ENCODE results near the gene DGKQ.

The DGKQ gene, protein sequence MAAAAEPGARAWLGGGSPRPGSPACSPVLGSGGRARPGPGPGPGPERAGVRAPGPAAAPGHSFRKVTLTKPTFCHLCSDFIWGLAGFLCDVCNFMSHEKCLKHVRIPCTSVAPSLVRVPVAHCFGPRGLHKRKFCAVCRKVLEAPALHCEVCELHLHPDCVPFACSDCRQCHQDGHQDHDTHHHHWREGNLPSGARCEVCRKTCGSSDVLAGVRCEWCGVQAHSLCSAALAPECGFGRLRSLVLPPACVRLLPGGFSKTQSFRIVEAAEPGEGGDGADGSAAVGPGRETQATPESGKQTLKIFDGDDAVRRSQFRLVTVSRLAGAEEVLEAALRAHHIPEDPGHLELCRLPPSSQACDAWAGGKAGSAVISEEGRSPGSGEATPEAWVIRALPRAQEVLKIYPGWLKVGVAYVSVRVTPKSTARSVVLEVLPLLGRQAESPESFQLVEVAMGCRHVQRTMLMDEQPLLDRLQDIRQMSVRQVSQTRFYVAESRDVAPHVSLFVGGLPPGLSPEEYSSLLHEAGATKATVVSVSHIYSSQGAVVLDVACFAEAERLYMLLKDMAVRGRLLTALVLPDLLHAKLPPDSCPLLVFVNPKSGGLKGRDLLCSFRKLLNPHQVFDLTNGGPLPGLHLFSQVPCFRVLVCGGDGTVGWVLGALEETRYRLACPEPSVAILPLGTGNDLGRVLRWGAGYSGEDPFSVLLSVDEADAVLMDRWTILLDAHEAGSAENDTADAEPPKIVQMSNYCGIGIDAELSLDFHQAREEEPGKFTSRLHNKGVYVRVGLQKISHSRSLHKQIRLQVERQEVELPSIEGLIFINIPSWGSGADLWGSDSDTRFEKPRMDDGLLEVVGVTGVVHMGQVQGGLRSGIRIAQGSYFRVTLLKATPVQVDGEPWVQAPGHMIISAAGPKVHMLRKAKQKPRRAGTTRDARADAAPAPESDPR

DNA sequence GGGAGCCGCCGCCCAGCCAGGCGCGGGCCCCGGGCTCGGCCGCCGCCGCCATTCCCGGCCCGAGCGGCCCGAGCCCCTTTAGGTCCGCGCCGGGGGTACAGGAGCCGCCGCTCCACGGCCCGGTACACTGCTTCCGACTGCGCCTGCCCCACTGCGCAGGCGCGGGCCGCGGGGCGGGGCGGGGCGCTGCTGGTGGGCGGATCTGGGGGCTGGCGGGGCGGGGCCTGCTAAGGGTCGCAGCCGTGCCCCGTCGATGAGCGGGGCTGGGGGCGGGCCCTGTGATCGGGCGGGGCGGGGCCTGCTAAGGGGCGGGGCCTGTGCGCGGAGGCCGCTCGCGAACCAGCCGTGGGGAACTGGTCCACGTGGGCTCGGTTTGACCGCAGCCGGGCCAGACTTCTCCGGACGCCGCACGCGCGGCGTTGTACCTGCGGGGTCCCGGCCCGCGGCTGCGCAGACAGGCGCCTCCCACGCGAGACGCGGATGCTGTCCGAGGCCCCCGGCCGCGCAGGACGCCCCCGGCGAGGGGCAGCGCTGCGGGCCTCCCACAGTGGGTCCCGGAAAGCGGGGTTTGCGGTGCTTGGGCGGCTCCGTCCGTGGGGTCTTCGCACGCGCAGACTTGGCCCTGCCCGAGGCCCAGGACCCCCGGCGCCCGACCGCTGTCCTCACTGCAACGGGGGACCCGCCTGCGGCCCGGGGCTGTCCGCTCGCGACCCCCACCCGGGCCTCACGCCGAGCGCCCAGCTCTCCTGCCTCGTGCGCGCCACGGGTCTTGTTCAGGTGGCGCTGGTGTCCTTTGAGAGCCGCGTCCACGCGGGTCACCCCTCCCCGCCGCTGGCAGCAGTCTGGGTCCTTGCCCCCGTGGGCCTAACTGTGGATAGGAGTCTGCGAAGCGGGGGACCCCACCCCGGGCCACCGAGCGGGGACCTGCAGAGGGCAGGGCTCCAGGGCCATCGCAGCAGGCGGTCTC is at the start of gene DGKQ:
TSS of gene DGKQ (minus strand) at position 139 of the 967 bp plus-strand sequence. CDS start at position 52, 87 bp downstream.
- peak; percentile 93 for DNase-seq

DNA sequence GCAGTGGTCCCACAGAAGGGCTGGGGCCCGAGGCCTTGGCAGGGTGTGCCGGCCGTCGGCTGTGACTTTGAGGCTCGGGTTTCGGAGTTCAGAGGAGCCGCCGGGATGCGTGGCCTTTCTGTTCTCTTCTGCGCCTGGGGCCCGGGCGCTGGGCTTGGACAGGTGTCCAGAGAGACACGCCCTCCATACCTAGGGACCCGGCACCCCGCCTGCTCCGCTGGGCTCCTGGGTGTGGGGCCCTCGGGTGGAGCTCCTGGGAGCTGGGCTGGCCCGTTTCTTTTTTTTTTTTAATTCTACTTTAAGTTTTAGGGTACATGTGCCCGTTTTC is 49.3 kb upstream of the DGKQ start:
- DNase-seq, result no peak

DNA sequence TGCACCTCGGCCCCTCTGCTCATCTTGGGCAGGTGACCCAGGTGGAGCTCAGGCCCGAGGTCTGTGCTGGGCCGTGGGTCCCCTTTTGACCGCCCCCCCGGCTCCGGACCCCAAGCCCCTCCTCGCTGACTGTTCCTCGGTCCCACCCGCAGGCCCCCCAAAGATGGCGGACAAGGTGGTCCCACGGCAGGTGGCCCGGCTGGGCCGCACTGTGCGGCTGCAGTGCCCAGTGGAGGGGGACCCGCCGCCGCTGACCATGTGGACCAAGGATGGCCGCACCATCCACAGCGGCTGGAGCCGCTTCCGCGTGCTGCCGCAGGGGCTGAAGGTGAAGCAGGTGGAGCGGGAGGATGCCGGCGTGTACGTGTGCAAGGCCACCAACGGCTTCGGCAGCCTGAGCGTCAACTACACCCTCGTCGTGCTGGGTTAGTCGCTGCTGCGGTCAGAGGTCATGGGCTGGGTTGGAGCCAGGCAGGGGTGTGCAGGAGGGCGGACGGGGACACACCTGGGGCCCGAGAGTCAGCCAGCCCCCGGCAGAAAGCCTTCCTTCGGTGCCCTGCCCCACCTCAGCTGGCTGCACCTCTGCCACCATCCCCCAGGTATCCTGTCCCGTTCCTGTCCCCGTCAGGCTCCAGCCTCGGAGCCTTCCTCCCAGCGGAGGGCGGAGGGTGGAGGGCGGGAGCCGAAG is 48.8 kb upstream of the DGKQ start:
- DNase-seq, result no peak

DNA sequence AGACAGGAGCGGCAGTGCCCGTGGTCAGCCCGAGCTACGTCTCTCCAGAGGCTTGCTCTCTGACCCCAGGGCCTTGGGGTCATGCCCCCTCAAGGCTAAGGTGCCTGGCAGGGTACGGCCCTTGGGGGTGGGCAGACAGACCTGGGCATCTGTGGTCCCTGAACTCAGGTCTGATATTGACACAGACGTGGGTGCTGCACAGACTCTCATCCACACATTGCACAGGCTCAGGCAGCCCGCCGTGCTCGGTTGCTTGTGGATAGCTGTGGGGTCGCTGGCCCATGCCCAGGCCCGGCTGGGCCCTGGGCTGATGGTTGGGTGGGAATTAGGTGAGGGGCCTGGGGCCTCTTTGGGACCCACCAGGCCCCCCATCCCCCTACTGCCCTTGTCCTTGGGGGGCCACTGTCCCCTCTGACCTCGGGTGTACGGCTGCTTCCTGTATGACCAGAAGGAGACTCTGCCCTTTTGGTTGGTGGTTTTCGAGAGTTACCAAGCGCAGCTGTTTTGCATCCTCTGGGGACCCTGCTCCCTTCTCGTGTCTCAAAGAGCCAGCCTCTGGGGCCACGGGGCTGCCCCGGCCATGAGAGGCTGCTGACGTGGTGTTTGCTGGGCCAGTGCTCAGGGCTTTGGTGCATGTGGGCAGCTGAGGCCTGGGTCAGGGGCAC is 48.1 kb upstream of the DGKQ start:
- DNase-seq, result no peak

DNA sequence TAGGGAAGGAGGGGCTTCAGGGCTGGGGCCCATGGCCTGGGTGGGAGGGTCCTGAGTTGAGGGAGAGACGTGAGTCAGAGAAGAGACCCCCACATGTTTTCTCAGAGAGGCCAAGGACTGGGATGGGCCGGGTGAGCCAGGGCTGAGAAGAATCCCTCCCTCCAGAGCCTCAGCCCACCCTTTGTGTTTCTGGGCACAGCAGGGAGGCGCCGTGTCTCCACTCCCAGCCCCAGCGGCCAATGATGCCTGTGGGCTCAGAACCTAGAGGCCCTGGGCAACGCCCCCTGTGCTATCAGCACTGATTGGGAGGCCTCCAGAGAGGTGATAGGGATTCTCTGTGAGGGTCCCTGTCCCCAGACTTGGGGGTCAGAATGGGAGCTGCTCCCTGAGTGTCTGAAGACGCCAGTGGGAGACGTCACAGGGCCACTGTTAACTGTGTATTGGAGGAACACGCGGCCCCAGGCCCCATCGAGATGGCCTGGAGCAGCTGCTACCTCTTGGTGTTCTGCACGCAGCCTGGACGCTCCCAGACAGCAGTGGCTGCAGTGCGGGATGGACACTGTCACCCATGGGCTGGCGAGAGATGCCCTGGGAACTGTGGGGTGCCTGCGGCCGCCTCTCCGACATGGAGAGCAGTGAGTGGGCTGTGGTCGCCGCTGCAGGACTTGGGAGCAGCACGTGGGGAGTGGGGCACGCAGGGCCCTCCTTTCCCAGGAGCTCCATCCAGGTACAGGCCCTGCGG is 46.5 kb upstream of the DGKQ start:
- DNase-seq, result no peak

DNA sequence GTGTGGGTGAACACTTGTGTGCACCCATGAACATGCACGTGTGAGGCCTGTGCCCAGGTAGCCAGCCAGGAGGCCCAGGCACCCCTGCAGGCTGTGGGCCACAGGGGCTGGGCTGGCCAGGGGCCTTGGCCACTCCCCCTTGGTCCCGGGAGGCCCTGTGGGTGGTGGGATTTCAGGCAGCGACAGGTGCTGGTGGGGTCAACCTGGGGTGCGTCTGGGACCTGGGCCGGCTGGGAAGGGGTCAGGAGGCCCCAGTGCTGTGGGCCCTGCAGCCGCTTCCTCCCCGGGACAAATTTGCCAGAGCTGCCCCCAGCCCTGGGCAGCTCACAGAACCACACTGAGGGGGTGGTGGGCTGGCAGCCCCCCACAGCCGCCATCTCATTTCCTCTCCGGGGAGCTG is 46.0 kb upstream of the DGKQ start:
- DNase-seq, result no peak

DNA sequence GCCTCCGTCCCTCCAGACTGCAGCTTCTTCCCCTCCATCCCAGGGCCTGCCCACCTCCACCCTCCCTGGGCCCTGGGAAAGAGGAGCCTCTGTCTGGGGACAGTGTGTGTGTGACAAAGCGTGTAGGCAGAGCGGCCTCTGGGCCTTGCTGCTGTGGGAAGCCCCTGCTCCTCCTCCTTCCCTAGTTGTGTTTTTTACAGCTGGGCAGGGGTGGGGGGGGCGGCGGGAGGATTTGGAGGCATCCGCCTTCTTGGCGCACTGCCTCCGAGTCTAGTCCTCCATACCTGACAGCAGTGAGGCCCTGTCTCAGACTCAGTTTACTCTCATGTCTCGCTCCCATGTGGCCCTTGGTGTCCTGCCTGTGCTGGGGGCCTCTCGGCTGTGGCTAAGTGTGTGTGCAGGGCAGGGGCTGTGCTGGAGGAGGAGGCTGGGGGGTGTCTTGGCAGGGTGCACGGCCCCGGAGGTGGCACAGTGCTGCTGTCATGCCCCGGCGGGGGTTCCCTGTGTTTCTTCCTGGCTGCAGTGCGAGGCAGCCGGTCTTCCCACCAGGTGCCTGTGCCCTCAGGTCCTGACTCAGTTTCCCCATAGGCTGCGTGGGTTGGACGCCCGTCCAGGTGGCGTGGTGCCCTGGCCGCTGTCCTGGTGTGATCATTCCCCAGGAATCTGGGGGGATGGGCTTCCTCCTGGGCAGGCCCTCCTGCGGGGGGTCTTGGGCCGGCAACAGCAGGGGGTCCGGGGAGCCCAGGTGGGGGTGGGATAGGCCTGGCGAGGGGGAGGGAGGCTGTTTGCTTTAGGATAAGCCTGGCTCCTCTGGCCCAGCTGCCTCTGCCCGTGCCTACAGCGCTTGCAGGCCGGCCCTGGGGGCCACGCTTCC is 45.0 kb upstream of the DGKQ start:
- DNase-seq, result no peak

DNA sequence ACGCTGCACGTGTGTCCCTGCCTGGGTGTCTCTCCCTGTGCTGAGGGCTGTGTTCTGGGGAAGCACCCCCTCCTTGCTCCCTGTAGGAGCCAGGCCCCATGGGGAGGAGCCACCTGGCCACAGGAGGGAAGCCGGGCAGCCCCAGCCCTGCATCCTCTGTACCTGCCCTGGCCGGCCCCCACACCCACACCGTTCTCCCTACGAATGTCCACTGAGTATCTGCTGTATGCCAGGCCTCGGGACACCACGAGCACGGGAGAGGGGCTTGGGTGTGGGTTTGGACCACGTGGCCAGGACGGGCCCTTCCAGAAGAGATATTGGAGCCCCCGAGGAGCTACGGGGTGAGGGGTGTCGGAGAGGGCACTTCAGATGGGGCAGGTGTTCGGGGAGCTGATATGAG is 44.3 kb upstream of the DGKQ start:
- no peak for DNase-seq

DNA sequence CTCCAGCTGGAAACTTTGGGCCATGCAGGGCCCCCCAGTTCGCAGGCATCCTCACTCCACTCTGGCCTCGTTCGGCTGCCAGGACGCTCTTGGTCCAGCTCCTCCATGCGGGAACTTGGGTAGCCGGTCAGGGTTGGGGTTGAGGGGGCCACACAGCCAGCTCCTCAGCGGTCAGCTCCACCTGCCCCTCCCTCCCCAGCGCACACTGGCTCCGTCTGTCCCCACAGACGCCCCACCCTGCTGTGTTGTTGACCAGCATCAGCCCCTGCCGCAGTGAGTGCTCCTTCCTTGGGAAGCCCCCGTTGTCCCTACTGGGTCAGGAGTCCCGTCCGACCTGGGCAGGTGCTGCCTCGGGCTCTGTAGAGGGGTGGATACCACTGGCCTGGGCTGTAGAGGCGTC is 43.8 kb upstream of the DGKQ start:
- DNase-seq, result no peak

DNA sequence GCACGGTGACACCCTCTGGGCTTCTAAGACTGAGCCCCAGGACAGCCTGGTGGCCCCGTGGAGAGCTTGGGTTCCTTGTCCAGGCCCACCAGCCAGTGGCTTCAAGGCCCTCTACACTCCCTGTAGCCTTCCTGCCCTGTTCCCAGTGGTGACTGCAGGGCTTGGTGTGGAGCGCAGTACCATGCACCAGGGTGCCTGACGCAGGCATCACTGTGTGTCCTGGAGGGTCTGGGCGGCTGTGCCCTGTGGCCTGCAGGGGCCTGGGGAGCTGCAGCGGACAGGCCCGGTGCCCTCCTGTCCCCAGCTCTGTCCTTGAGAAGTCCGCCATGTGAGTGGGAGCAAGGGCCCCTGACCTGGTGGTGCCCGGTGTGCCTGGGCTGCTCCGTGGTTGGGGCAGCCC is 42.4 kb upstream of the DGKQ start:
- no peak for DNase-seq

DNA sequence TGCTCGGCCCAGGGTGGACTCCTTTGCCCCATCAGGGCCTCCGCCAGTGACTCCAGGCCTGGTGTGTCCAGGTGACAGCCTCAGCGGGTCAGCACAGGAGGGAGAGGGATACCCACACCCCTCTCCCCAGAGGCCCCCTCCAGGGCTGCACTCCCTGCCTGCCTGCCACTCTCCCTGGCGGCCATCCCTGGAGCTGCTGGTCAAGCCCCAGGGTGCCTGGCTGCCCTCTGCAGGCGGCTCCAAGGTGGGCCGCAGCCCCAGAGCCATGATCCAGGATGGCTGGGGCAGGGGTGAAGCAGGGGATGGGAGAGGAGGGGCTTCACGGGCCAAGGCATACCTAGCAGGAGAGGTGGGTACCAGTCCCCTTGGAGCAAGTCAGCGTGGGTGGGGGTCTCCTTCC is 41.8 kb upstream of the DGKQ start:
- DNase-seq, result no peak

DNA sequence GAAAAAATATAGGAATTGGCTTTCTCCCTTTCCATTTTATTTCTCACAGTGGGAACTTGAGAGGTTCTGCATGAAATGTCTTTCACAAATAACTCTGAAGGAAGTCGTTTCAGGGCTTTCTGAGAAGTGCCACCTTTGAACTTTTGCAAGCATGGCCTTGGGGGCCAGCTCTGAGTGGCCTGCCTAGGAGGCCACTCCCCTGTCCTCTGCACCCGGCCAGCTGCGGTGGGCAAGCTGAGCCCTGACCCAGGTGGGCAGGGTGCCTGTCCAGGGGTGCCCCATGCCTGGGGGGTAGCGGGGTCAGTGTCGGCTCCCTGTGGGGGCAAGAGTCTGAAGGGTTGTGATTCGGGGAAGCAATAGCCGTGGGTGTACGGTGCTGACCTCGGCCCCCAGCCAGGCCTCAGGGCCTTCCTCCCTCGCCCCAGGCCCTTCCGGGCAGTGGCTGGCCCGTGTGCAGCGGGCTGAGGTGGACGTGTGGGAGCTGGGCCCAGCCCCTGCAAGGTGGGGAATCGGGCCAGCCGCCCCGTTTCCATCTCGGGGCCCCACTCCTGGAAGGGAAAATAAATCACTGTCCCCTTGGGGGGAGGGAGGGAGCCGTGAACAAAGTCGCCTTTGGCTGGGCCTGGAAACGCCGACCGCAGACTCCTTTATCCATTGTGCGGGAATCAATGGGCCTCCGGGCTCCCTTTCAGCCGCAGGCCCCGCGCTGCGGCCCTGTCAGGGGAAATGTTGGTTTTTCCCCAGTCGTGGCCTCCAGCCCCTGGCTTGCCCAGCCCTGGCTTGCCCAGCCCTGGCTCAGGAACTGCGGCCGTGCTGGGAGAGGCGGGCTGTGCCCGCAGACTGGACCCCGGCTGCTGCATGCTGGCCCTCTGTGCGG is 41.2 kb upstream of the DGKQ start:
- DNase-seq, result no peak

DNA sequence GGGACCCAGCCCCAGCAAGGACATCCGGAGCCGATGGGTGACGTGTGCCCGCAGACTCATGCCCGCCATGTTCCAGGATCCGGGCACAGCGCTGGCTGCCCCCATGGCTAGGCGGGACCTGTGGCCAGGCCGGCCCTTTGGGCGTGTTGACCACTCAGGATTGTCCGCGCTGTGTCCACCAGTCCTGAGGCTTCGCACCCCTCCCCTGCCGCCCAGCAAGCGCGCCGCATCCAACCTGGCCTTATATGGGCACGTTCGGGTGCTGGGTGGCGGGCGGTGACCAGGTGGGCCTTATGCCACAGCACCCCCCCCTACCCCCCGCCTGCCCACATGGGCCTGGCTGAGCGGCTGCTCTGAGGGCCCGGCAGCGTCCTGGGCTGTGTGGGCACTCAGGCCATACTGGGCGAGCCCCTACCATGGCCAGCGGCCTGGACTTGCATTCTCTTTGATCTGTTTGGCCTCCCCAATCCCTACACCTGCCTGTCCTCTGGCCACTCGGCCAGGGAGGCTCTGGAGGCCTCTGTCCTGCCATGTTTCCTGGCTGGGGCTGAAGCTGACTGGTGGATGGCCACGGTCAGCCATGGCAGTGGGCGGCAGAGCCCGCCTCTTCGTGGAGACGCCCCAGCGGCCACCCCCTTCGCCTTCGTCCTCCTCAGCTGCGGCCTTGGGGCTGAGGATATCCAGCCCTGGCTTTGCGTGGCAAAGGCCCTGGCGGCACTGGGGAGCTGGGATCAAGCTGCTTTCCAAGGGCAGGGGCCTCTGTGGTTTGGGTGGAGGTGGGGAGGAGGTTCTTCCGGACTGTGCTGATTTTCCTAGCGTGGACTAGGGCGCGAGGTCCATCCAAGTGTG is 40.1 kb upstream of the DGKQ start:
- no peak for DNase-seq

DNA sequence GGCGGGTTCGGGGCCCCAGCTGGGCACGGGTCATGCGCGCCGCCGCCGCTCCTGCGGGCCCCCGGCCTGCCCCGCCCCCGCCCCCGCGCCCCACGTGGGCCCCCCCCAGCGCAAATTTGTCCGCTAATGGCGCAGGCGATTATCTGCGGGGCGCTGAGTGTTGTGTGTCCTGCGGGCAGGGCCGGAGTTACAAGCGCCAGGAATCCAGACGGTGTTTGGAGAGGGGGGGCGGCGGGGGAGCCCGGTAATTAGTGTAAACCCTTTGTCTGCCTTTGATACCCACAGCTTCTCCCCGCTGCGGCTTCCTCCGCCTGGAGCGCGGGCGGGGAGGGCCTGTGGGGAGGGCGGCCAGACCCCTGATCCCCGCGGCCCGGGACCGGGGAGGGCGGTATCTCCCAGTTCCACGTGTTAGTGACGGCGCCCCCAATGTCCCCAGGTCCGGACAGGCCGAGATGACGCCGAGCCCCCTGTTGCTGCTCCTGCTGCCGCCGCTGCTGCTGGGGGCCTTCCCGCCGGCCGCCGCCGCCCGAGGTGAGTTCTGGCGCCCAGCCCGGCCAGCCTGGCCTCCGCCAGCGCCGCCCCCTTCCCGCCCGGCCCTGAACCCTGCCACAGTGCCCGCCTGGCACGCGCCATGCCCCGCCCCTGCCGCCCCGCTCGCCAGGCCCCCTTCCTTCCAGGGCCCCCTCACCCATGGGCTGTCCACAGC is 38.8 kb upstream of the DGKQ start:
- peak; percentile 43 for DNase-seq

DNA sequence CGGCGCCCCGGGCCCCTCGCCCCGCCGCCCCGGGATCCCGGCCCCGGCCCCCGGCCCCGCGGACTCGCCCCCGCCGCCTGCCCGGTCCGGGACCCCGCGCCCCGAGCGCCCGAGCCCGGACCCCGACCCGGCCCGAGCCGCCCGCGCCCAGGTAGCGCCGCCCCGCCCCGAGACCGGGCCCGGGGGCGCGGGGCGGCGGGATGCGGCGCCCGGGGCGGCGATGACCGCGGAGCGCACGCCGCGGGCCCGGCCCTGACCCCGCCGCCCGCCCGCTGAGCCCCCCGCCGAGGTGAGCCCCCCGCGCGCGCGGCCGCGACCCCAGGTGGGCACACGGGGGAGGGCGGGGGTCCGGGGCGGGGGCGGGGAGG is 38.3 kb upstream of the DGKQ start:
- no peak for DNase-seq

DNA sequence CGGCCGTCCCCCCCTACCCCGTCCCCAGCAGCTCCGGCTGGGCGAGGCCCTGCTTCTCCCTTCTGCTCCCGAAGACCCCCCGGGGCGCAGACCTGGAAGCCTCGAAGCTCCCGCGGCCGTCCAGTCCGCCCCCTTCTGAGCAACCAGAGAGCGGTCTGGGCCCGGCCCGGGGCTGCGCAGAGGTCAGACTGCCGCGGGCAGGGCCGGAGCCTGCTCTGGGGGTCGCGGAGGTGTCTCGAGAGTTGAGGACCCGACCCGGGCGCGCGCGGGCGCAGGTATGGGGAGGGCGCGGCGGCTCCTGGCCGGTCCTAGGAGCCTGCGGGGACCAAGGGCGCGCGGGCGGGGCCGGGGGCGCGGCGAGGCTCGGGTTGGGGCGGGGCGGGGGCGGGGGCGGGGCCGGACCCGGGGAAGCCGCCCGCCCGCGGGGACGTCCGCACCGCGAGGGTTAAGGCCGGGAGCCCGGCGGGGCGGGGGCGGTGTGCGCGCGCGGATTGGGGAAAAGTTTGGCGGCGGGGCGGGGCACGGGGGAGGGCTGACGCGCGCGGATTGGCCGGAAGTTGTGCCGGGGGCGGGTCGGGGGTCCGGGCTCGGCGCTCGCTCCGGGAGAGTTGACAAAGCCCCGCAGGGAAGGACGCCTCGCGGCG is 37.8 kb upstream of the DGKQ start, which contains the start of gene FGFRL1:
TSS of gene FGFRL1 (plus strand) at position 605 of the 644 bp plus-strand sequence. CDS start 860 bp downstream, outside the sequence.
- peak; percentile 94 for DNase-seq
